ENCODE measurements around the gene NDUFAF3. TPM values are rescaled to one million over a fixed set of nuclear protein-coding genes. Genes with fewer than 3 reads are reported as not detected.
"Not testable (repeated sequence)": the region's sequence is repeated elsewhere in the genome, so short reads cannot be mapped to it uniquely, and the experiment has no call there.

The NDUFAF3 gene
- total RNA-seq, 1 donor from 2014 or later: 159 TPM

- peak; percentile 88 for DNase-seq
- Histone ChIP-seq H3K9me3 (replicated peaks) (no peaks in the 10 kb centered on the region), H3K4me1 (peaks cover 46% of the 10 kb centered on the region), H3K27me3 (ENCODE audit: low read depth) (no peaks in the 10 kb centered on the region), H3K4me3 (peak overlapping the region; percentile 91), H3K27ac (replicated peaks) (peak overlapping the region; percentile 98), H3K36me3 (peaks cover 14% of the 10 kb centered on the region)
- intact Hi-C loops (cut with micrococcal nuclease): no loop called here
- TF ChIP-seq CTCF (IDR thresholded peaks at IDR 0.05; ENCODE audit: borderline replicate concordance): no peak
Observed at GRCh38 chr3:49007771-49008528, 14.0 kb upstream of the NDUFAF3 start.

GRCh38 chr3:49008627-49009026, 13.3 kb upstream of the NDUFAF3 start:
- H3K9me3 ChIP-seq (replicated peaks); intact Hi-C loops (cut with micrococcal nuclease); H3K27me3 ChIP-seq (ENCODE audit: low read depth); DNase-seq: not testable (repeated sequence)
- Histone ChIP-seq H3K36me3 (peaks cover 20% of the 10 kb centered on the region), H3K27ac (replicated peaks) (peak overlapping the region; percentile 98), H3K4me1 (peaks cover 52% of the 10 kb centered on the region), H3K4me3 (peak overlapping the region; percentile 91)

- DNase-seq: no peak
- no peak overlapping the region for H3K27ac ChIP-seq (replicated peaks)
- intact Hi-C loops (cut with micrococcal nuclease): no loop called here
- H3K27me3 ChIP-seq (ENCODE audit: low read depth): no peaks in the 10 kb centered on the region
- H3K9me3 ChIP-seq (replicated peaks): no peaks in the 10 kb centered on the region
- no peak for TF ChIP-seq CTCF (IDR thresholded peaks at IDR 0.05; ENCODE audit: borderline replicate concordance)
- H3K4me3 ChIP-seq: no peak overlapping the region
- H3K36me3 ChIP-seq: peaks cover 27% of the 10 kb centered on the region
- H3K4me1 ChIP-seq: peaks cover 57% of the 10 kb centered on the region
Observed at GRCh38 chr3:49009396-49009795, 12.5 kb upstream of the NDUFAF3 start.

GRCh38 chr3:49012441-49013017, 9.4 kb upstream of the NDUFAF3 start:
- peak overlapping the region; percentile 70 for H3K27ac ChIP-seq (replicated peaks)
- H3K4me1 ChIP-seq: peaks cover 48% of the 10 kb centered on the region
- H3K9me3 ChIP-seq (replicated peaks): no peaks in the 10 kb centered on the region
- DNase-seq: no peak
- no peak overlapping the region for H3K4me3 ChIP-seq
- no peaks in the 10 kb centered on the region for H3K27me3 ChIP-seq (ENCODE audit: low read depth)
- TF ChIP-seq CTCF (IDR thresholded peaks at IDR 0.05; ENCODE audit: borderline replicate concordance): no peak
- intact Hi-C loops (cut with micrococcal nuclease): no loop called here
- peaks cover 48% of the 10 kb centered on the region for H3K36me3 ChIP-seq

GRCh38 chr3:49013113-49013737, 8.7 kb upstream of the NDUFAF3 start:
- DNase-seq: no peak
- H3K27ac ChIP-seq (replicated peaks): peak overlapping the region; percentile 70
- no peaks in the 10 kb centered on the region for H3K9me3 ChIP-seq (replicated peaks)
- intact Hi-C loops (cut with micrococcal nuclease): no loop called here
- H3K36me3 ChIP-seq: peaks cover 48% of the 10 kb centered on the region
- H3K27me3 ChIP-seq (ENCODE audit: low read depth): no peaks in the 10 kb centered on the region
- TF ChIP-seq CTCF (IDR thresholded peaks at IDR 0.05; ENCODE audit: borderline replicate concordance): no peak
- no peak overlapping the region for H3K4me3 ChIP-seq
- H3K4me1 ChIP-seq: peaks cover 48% of the 10 kb centered on the region
